ENCODE results near the gene NRXN2.

Gene NRXN2

GRCh38 chr11:64667154-64667745 is 55.7 kb downstream of the NRXN2 start:
- DNase-seq = no peak

GRCh38 chr11:64665411-64665821 is 57.6 kb downstream of the NRXN2 start:
- no peak for DNase-seq

DNA sequence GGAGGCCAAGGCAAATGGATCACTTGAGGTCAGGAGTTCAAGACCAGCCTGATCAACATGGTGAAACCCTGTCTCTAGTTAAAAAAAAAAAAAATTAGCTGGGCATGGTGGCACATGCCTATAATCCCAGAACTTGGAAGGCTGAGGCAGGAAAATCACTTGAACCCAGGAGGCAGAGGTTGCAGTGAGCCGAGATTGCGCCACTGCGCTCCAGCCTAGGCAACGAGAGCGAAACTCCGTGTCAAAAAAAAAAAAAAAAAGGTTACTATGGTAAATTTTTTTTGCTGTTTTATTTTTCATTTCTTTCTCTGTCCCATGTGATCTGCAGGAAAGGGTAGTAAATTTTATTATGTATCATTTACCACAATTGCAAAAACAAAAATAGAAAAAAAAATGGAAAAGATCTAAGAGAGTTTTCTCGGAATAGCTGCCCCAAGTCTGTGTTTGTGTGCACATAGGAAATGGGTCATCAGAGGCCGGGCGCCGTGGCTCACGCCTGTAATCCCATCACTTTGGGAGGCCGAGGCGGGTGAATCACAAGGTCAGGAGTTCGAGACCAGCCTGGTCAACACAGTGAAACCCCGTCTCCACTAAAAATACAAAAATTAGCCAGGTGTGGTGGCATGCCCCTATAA is 58.6 kb downstream of the NRXN2 start:
- DNase-seq = peak in 1 of 2 donors; percentile 70

GRCh38 chr11:64663656-64664055 is 59.3 kb downstream of the NRXN2 start:
- DNase-seq = no peak

- no peak for DNase-seq
Observed at GRCh38 chr11:64661614-64662013, 61.4 kb downstream of the NRXN2 start.

- DNase-seq = no peak
Observed at GRCh38 chr11:64661146-64661545, 61.9 kb downstream of the NRXN2 start.

DNA sequence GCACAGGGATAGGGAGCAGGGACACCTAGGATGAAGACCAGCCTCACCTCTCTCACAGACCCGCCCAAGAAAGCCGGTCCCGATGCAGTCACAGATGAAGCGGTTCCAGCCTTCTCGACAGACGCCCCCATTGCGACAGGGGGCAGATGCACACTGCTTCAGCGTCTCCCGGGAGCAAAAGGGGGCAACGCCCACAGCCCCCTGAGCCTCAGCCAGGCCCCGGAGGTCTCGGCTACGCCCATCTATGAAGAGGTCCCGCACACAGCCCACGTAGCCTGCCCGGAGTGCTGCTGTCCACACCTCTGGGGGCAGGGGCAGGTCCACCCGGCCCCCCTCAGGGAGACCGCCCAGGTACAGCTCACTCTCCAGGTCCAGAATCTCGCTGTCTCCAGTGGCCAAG is 62.3 kb downstream of the NRXN2 start:
- no peak for DNase-seq

DNA sequence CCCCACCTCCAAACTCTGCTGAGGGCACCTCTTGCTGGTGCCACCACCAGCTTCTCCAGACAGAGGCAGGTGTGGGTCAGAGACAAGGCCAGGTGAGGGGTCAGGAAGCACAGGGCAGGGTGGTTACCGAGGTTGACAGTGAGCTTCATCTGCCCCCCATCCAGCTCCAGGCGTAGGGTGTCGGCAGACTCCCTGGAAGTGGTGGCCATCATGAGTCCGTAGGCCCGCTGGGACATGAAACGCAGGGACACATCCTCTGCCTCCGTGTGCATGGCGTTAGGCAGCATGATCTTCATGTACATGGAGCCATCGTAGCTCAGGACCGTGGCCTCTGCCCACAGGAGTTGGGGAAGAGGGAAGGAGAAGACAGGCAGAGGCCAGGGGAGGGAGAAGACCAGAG is 62.8 kb downstream of the NRXN2 start:
- no peak for DNase-seq

DNA sequence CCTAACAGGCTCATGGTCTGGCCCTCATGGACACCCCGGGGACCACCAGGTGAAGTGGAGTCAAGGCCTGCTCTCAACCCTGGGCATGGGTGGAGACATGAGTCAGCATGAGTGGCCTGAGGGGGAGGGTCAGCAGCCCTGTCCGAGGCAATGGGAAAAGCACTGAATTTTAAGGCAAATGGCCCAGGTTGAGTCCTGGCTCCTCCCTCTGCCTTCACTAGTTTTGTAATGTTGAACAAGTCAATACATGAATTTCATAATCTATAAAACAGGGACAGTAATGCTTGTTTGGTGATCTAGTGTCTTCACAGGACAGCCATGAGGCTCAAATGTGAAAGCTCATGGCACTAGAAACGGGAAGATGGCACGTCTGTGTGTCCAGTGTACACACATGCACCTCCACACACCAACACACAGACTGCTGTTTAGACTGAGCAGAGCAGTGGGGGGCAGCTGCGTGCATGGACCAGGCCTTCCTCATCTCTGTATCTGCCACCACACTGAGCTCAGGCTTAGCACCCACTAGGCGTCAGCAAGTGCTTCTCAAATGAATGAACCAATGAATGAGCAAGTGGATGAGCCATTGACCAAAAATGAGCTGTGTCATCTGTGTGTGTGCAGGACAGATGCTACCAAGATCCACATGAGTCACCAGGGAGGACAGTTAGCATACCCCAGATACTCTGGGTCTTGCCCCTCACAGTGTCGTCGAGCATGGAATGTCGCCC is 63.4 kb downstream of the NRXN2 start:
- peak; percentile 25 to 41 for DNase-seq

DNA sequence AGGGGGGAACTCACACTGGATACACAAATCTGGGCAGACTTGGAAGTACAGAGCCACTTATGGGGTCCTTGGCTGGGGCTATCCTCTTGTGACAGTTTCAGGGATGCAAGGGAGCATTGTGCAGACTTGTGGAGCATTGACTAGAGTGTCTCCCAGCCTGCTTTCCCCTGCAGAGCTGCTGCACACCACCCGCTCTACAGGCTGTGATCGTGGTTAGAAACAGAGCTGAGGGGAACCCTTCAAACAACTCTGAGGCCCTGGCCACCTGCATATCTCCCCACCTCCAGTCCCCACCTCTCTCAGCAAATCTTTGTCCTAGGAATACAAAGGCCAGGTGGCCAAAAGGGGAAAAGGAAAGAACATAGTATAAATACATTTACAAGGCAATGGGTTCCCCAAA is 64.7 kb downstream of the NRXN2 start:
- no peak for DNase-seq

DNA sequence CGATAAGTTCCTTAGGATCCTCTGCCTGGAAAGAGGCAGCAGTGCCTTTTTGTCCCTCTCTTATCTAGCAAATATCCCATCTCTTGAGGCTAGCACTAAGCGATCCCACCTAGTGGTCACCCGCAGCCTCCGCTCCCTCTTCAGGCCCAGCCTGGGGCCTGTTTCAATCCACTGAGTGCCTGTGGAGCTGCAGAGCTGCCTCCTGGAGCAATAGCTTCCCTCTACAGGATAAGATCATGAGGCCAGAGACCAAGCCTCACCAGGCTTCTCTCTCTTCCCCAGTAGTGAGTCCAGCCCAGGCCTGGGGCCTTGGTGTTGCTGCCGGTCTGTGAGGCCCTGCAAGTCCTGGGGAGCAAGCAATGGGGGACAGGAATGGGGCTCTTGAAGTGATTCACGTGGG is 66.1 kb downstream of the NRXN2 start:
- DNase-seq = peak; percentile 37 to 50

DNA sequence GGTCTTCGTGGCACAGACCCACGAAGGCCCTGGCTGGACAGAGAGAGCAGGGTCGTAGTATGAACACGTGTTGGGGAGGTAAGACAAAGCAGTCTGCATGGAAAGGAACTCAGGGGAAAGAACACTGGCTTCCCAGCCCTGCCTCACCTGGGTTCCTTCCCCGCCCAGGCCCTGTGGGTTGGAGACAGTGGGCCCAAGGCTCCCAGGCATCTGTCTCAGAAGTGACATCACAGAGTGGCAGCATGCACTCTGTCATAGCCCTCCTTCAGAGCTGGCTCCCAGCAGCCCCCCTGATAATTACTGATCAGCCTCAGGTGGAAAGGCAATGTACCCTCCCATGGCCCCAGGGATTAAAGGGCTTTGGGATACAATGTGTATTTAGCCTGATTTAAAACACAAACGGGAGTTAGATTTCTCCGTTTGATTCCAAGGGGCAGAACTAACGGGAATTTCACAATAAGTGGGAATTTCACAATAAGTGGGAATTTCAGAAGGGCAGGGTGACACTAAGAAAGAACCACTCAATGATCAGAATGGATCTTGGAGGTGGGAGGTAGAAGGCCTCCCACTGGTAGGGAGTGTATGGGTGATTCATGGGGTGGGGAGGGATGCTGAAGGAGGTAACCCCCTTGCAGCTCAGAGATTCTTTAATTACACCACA is 66.9 kb downstream of the NRXN2 start:
- peak in 1 of 2 donors; percentile 47 for DNase-seq

GRCh38 chr11:64654958-64655541 is 67.9 kb downstream of the NRXN2 start:
- DNase-seq = peak; percentile 54 to 78

DNA sequence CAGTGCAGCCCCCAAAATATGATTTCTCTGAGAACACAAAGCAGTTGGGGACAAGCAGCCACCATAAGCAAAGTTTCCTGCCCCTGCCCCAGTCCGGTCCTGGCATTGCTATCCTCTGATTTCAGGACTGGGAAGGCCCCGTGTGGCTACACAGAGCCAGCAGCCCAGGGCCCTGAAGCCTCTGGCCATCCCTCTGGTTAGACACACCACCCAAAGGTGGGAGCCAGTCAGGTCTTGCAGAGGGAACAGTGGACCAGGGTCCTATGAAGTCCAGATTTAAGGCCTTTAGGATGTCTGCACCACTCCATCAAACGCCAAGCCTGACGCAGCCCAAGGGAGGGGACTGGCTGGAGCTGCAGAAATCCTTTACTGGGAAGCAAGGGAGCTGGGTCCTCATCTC is 68.6 kb downstream of the NRXN2 start:
- DNase-seq = no peak

DNA sequence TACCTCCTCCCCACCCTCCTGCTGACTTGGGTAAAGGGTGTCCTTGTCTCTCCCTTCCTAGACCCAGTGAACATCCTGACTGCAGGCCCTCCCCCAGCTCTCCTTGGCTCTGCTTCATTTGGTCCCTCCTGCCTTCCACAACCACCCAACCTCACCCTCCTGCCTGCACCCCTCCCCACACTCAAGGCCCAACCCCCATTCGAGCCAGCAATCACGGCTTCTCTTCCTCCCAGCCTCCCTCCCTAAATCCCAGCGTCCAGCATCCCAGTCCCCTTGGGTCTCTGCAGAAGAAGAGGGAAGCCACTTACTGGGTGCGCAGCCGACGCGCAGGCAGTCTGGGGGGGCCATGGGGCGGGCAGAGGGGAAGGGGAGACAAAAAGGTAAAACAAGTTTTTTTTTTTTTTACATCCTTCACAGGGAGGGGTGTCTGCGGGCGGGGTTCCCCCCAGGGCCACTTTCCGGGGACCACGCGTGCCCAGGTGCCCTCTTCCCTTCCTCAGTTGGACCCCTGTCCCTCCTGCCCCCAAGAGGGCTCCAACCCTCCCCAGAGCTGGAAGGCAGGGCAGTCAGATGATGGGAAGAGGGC is 69.5 kb downstream of the NRXN2 start:
- DNase-seq = no peak

DNA sequence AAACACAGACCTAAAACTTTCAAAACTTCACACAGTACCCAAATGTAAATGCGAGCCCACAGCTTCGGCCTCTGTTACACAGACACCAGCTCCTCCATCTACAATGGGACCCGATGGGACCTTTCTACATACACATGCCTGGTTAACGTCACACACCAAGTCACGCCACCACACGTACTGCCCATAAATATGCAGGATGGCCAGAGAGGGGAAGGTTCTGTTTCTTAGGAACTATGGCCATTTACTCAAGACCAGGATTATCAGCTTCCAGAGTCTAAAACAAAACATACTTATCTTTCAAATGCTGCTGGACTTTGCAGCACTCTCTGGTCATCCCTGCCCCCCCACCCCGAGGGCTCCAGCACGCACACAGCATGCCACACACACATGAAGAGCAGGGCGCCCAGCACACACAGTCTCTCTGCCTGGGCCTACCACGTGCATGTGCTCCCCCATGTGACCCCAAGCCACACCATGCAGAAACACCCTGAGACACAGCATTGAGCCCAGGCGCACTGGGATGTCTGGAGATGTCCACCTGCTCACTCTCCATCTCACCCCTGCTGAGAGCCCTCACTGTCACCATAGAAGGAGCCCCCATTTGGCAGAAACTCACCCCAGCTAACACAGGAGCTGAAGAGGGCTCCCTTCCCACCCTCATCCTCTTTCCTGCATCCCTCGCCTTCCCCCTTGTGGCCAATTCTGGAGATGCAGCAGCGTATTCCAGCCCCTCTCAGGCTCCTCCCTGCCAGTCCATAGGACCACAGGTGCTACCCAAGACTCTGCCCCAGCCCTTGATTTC is 70.2 kb downstream of the NRXN2 start:
- DNase-seq = peak; percentile 63 to 79

DNA sequence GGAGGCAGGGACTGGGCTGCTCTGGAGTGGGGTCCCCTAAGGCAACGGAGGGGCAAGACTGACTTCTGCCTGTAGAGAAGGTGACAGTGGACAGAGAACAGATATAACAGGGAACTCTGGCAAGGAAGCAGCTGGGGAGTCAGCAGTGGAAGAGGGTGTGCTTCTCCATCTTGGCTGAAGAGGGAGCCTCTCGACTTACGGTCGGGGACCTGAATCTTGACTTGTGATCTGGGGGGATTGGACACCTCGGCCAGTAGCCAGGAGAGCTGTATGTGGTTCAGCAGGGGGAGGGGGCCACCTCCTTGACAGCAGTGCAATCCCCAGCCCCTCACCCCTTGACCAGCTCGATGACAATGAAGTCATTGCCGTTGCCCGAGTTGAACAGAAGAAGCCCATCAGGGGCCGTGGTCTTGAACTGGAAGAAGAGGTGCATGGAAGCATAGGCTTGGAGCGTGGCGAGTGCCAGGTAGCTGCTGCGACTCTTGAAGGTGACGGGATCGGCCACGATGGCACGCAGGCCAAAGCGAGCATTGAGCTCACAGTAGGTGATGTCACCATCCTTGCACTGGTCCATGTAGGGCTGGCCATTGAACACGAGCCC is 72.0 kb downstream of the NRXN2 start:
- DNase-seq = peak; percentile 31 to 63

- peak in 1 of 2 donors; percentile 7 for DNase-seq
Observed at GRCh38 chr11:64649291-64649697, 73.7 kb downstream of the NRXN2 start.

GRCh38 chr11:64648551-64648950 is 74.4 kb downstream of the NRXN2 start:
- DNase-seq = no peak

DNA sequence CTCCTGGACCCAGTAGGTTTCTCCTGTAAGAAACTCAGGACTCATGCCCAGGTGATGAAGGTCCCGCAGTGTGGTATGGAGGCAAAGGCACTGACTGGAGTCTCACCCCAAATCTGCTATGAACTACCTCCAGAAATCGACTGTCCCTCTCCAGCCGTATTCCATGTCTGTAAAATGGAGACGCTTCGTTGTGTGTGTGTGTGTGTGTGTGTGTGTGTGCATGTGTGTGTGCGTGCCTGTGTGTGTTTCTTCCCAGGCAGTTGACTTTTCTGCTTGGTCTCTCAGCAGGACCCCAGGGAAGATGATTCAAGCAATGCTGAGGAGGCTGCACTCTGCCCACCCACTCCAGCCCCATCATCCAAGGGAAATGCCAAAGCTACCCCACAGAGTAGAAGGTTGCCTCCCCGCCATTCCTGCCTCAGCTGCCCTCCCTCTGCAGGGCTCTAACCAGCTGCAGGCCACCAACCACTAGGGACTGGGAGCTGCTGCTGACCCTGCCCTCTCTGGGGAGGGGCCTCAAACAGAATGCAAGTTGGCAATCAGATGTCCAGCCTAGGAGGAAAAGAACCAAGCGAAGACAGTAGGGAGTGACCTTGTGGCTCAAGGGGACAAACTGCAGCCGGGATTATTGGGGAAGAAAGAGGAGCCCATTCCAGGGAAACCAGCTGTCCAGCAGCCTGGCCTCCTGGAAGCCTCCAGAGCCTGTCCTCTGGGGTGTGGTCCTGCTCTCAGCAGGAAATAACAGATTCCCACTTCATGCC is 75.8 kb downstream of the NRXN2 start:
- DNase-seq = no peak
